Measurements from ENCODE around the gene THSD4. TPM values are rescaled to one million over a fixed set of nuclear protein-coding genes. Genes with fewer than 3 reads are reported as not detected.
"Not testable (repeated sequence)": the region's sequence is repeated elsewhere in the genome, so short reads cannot be mapped to it uniquely, and the experiment has no call there.

Gene THSD4
- total RNA-seq, 2 donors from 2014 or later: 0.08 TPM; not detected in 1

DNA sequence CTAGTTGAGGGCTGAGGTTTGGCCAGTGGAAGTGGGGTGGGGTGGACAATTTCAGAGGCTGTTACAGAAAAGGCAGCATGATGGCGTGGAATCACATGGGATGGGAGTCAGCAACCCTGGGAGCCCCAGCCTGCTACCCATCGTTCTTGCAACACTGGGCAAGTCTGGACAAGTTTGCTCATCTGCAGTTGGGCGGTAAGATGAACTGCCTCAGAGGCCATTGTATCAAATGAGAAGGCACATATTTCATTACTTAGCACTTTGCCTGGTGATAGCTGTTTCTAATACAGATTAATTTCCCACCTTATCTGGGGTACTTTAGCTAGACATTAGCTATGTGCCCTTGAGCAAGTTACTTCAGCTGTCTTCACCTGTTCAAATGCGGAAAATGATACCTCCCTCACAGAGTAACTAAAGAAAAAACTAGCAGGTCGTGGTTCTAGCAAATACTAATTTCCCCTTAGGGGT, 248.9 kb downstream of the THSD4 start:
- Mint-ChIP-seq H3K4me3 (no peak overlapping the region), H3K4me1 (no peaks in the 10 kb centered on the region), H3K36me3 (ENCODE audit: low read depth) (no peaks in the 10 kb centered on the region), H3K27ac (no peak overlapping the region), H3K27me3 (peaks cover 3% of the 10 kb centered on the region), H3K9me3 (peaks cover 6% of the 10 kb centered on the region)
- no peak for ATAC-seq (replicated peaks)

DNA sequence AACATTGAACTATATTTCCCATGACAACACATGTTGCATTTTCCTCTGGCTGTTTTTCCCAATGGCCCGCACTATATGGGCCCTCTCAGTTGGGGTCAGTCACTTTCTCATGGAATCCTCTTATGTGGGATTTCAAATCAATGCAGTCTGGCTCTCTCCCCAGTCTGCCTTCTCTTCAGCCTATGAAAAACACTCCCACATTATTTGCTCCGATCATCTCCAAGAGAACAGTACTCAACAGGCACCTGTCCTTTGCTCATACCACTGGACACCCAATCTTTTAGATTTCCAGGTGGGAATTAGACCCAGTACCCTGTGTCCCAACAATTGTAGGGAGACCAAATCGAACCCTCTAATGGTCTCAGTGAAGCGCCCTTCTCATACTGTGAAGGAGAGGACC, 251.3 kb downstream of the THSD4 start:
- Mint-ChIP-seq H3K4me3 (no peak overlapping the region), H3K4me1 (no peaks in the 10 kb centered on the region), H3K36me3 (ENCODE audit: low read depth) (no peaks in the 10 kb centered on the region), H3K9me3 (peaks cover 9% of the 10 kb centered on the region), H3K27me3 (no peaks in the 10 kb centered on the region), H3K27ac (no peak overlapping the region)
- ATAC-seq (replicated peaks): no peak

DNA sequence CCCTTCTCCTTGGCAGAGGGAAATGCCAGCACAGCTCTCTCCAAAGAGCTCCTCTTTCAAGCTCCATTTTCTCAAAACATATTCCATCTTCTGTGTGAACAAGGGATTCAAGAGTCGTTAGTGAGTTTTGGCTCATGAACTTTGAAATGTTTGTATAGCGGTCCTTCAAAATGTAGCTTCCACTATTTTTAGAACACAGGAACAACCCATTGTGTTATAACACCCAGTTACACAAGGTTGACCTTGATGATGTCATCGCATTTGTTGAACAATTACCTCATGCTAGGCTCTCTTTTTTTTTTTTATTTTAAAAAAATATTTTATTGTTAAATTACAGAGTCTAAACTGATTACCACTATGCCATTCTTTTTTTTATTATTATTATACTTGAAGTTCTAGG, 251.7 kb downstream of the THSD4 start:
- no peaks in the 10 kb centered on the region for H3K4me1 Mint-ChIP-seq
- no peak overlapping the region for H3K27ac Mint-ChIP-seq
- no peaks in the 10 kb centered on the region for H3K36me3 Mint-ChIP-seq (ENCODE audit: low read depth)
- H3K9me3 Mint-ChIP-seq: peaks cover 12% of the 10 kb centered on the region
- no peak overlapping the region for H3K4me3 Mint-ChIP-seq
- no peak for ATAC-seq (replicated peaks)
- no peaks in the 10 kb centered on the region for H3K27me3 Mint-ChIP-seq

- H3K4me1 Mint-ChIP-seq; H3K4me3 Mint-ChIP-seq; H3K27ac Mint-ChIP-seq; ATAC-seq (replicated peaks); H3K27me3 Mint-ChIP-seq; H3K36me3 Mint-ChIP-seq (ENCODE audit: low read depth): not testable (repeated sequence)
- H3K9me3 Mint-ChIP-seq: peaks cover 14% of the 10 kb centered on the region
Measured at GRCh38 chr15:71367737-71368136, 252.5 kb downstream of the THSD4 start.

DNA sequence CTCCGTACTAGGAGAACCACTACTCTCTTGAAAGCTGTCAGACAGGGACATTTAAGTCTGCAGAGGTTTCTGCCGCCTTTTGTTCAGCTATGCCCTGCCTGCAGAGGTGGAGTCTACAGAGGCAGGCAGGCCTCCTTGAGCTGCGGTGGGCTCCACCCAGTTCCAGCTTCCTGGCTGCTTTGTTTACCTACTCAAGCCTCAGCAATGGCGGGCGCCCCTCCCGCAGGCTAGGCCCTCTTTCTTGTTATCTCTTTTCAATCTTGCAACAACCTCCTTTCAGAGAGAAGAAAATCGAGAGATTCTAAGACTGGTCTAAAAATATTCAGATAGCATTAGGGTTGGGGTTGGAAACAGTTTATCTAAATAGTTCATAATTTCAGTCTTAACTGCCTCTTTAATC, 257.5 kb downstream of the THSD4 start:
- ATAC-seq (replicated peaks); H3K27ac Mint-ChIP-seq: not testable (repeated sequence)

DNA sequence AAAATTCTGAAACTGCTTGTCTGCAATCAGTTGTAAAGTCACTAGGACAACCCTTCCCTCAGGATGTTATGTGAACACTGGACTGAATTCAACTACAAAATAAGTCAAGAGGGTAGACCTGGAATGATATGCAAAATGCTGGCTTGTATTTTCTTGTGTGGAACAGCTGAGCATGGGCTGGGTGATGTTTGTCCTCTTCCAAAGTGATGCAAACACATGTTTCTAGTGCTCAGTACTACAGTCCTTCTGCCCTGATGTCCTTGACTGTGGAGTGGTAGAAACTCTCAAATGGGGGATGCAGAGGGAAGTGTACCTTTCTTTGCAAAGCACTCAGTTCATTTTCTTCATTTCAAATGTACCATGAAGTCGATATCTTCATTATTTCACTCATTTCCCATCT, 258.6 kb downstream of the THSD4 start:
- H3K27ac Mint-ChIP-seq: no peak overlapping the region
- H3K27me3 Mint-ChIP-seq: peaks cover 4% of the 10 kb centered on the region
- H3K9me3 Mint-ChIP-seq: peaks cover 22% of the 10 kb centered on the region
- H3K4me1 Mint-ChIP-seq: peaks cover 9% of the 10 kb centered on the region
- H3K36me3 Mint-ChIP-seq (ENCODE audit: low read depth): no peaks in the 10 kb centered on the region
- H3K4me3 Mint-ChIP-seq: no peak overlapping the region
- ATAC-seq (replicated peaks): no peak

More for the DNA sequence above, 257.5 kb downstream of the THSD4 start:
- H3K27me3 Mint-ChIP-seq; H3K36me3 Mint-ChIP-seq (ENCODE audit: low read depth); H3K4me1 Mint-ChIP-seq; H3K4me3 Mint-ChIP-seq: not testable (repeated sequence)
- H3K9me3 Mint-ChIP-seq: peaks cover 22% of the 10 kb centered on the region

GRCh38 chr15:71374607-71375352, 259.5 kb downstream of the THSD4 start:
- H3K4me3 Mint-ChIP-seq: no peak overlapping the region
- H3K27me3 Mint-ChIP-seq: peaks cover 4% of the 10 kb centered on the region
- no peak for ATAC-seq (replicated peaks)
- no peak overlapping the region for H3K27ac Mint-ChIP-seq
- H3K4me1 Mint-ChIP-seq: peaks cover 9% of the 10 kb centered on the region
- H3K36me3 Mint-ChIP-seq (ENCODE audit: low read depth): no peaks in the 10 kb centered on the region
- H3K9me3 Mint-ChIP-seq: peaks cover 21% of the 10 kb centered on the region

DNA sequence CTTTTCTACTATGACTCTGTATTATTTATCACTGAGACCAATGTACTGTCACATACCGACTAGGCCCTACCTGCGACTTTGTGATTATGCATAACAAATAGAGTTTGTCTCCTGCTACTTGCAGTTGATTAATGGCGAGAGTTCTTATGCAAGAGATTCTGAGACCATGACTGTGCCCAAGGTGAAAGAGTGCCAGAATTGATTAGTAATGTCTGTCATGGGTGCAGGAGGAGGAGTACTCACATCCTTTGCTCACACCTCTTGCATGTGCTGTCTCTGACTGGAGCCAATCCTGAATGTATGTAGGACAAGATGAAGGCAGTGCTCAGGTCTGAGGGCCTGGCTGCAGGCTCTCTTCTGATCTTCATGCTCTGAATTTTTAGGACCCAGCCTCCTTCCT, 260.7 kb downstream of the THSD4 start:
- Mint-ChIP-seq H3K4me1 (peaks cover 9% of the 10 kb centered on the region), H3K4me3 (no peak overlapping the region), H3K36me3 (ENCODE audit: low read depth) (no peaks in the 10 kb centered on the region), H3K27me3 (peaks cover 4% of the 10 kb centered on the region), H3K27ac (no peak overlapping the region), H3K9me3 (peaks cover 13% of the 10 kb centered on the region)
- no peak for ATAC-seq (replicated peaks)

DNA sequence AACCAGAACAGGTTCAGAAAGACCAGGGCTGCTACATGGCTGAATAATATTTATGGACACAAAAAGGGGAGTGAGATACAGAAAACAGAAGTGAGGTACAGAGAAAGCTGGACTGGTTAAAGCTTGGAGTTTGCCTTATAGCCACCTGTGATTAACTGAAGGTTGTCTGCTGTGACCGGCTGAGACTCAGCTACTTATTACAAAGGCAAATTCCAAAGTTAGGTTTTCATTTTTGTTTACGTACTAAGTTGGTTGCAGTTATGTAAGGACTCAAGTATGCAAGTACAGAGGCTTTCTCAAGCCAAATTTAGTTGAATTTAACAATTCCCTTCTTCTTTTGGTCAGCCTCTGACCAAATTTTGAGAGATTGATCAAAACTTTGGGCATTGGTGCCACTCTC, 264.6 kb downstream of the THSD4 start:
- no peak overlapping the region for H3K4me3 Mint-ChIP-seq
- peaks cover 4% of the 10 kb centered on the region for H3K9me3 Mint-ChIP-seq
- H3K27me3 Mint-ChIP-seq: peaks cover 4% of the 10 kb centered on the region
- no peak overlapping the region for H3K27ac Mint-ChIP-seq
- ATAC-seq (replicated peaks): no peak
- peaks cover 9% of the 10 kb centered on the region for H3K4me1 Mint-ChIP-seq
- H3K36me3 Mint-ChIP-seq (ENCODE audit: low read depth): no peaks in the 10 kb centered on the region

- peaks cover 2% of the 10 kb centered on the region for H3K9me3 Mint-ChIP-seq
- peaks cover 7% of the 10 kb centered on the region for H3K27me3 Mint-ChIP-seq
- H3K36me3 Mint-ChIP-seq (ENCODE audit: low read depth): no peaks in the 10 kb centered on the region
- ATAC-seq (replicated peaks): no peak
- no peak overlapping the region for H3K27ac Mint-ChIP-seq
- no peak overlapping the region for H3K4me3 Mint-ChIP-seq
- peaks cover 6% of the 10 kb centered on the region for H3K4me1 Mint-ChIP-seq
Measured at GRCh38 chr15:71380345-71380744, 265.1 kb downstream of the THSD4 start.

DNA sequence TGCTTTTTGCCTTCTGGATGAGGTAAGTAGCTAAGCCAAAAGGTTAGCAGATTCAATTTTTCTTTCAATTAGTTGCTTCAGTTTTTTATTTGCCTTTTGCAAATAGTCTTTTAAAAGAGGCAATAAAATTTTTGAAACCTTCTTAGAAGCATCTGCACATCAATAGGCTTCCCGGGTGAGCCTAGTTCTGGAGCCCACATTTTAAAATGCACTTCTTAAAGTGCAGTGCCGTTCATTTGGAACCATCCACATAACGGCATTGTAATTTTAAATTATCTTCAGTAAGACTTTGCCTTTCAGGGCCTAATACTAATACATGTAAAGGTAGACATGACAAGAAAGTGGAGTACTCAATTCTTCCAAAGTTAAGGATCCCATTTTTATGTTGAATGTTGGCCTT, 269.2 kb downstream of the THSD4 start:
- no peak for ATAC-seq (replicated peaks)
- Mint-ChIP-seq H3K36me3 (ENCODE audit: low read depth) (no peaks in the 10 kb centered on the region), H3K9me3 (no peaks in the 10 kb centered on the region), H3K27ac (no peak overlapping the region), H3K4me1 (no peaks in the 10 kb centered on the region), H3K27me3 (peaks cover 4% of the 10 kb centered on the region), H3K4me3 (no peak overlapping the region)

DNA sequence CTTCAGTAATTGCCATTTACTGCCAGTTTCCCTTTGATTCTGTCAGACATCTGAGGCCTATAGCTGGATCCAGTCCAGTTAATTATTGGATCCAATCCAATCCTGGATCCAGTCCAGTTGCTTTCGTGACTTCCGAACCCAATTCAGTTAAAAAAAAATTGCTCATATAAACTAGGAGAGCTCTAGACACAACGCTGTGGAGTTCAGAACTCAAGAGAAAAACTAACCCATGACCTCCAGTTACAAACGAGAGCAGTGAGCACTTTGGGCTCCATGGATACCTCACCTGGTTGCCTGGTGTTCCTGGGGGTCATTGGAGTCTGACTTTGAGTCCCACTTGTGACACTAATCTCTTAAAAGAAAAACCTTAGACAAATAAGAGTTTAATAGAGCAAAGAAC, 269.8 kb downstream of the THSD4 start:
- ATAC-seq (replicated peaks): no peak
- peaks cover 4% of the 10 kb centered on the region for H3K27me3 Mint-ChIP-seq
- no peaks in the 10 kb centered on the region for H3K36me3 Mint-ChIP-seq (ENCODE audit: low read depth)
- H3K4me1 Mint-ChIP-seq: no peaks in the 10 kb centered on the region
- no peak overlapping the region for H3K4me3 Mint-ChIP-seq
- H3K27ac Mint-ChIP-seq: no peak overlapping the region
- no peaks in the 10 kb centered on the region for H3K9me3 Mint-ChIP-seq

DNA sequence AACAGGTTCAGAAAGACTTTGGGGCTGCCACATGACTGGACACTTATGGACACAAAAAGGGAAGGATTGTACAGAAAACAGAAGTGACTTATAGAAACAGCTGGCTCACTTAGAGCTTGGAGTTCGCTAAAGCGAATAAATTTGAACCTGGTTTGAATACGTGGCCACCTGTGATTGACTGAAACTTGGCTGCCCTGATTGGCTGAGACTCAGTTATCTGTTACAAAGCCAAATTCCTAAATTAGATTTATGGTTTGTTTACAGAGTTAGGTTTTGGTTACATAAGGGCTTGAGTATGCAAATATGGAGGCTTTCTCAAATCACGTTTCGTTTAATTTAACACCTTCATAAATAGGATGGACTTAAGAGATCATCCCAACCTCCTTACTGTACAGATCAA, 270.2 kb downstream of the THSD4 start:
- Mint-ChIP-seq H3K4me1 (no peaks in the 10 kb centered on the region), H3K27ac (no peak overlapping the region), H3K27me3 (peaks cover 4% of the 10 kb centered on the region), H3K9me3 (no peaks in the 10 kb centered on the region), H3K36me3 (ENCODE audit: low read depth) (no peaks in the 10 kb centered on the region), H3K4me3 (no peak overlapping the region)
- no peak for ATAC-seq (replicated peaks)

- H3K36me3 Mint-ChIP-seq (ENCODE audit: low read depth): no peaks in the 10 kb centered on the region
- H3K4me3 Mint-ChIP-seq: no peak overlapping the region
- no peaks in the 10 kb centered on the region for H3K4me1 Mint-ChIP-seq
- H3K9me3 Mint-ChIP-seq: no peaks in the 10 kb centered on the region
- H3K27me3 Mint-ChIP-seq: peaks cover 4% of the 10 kb centered on the region
- ATAC-seq (replicated peaks): no peak
- H3K27ac Mint-ChIP-seq: no peak overlapping the region
Measured at GRCh38 chr15:71386005-71386404, 270.7 kb downstream of the THSD4 start.

- Mint-ChIP-seq H3K4me1 (no peaks in the 10 kb centered on the region), H3K36me3 (ENCODE audit: low read depth) (no peaks in the 10 kb centered on the region), H3K9me3 (no peaks in the 10 kb centered on the region), H3K4me3 (no peak overlapping the region), H3K27me3 (peaks cover 7% of the 10 kb centered on the region), H3K27ac (no peak overlapping the region)
- ATAC-seq (replicated peaks): no peak
Measured at GRCh38 chr15:71386448-71387236, 271.4 kb downstream of the THSD4 start.

Measured in activated T-helper 17 cell treated with anti-CD3 and anti-CD28 coated beads, Interleukin-2, amount 50 U/mL, for 72 hours (primary cell).